MM.1S (cell line): ENCODE results near the gene GNPTG.
A peak's percentile ranks its signal among the peaks of the same experiment; 100 is the strongest.

Experiments used
- DNase-seq: peaks from one replicate; pipeline ENCODE4 v3.0.0-alpha.2; 2015
- H2AFZ ChIP-seq: fragments of 300-600 bp; sonication (generic); 2 replicates; pipeline ENCODE4 v1.6.0; 2016; ENCODE audit warnings: antibody characterized with exemption, low read length
- H3F3A ChIP-seq: fragments of 300-600 bp; sonication (generic); 2 replicates; pipeline ENCODE4 v1.6.1; 2016; ENCODE audit warnings: mild to moderate bottlenecking, antibody characterized with exemption, low read length, moderate library complexity, mixed read lengths; ENCODE audit not compliant: insufficient read depth
- H3K27ac ChIP-seq: fragments of 300-600 bp; sonication (generic); 2 replicates; pipeline ENCODE4 v1.5.1; 2016; ENCODE audit warnings: mild to moderate bottlenecking, low read length
- H3K27me3 ChIP-seq: fragments of 300-600 bp; sonication (generic); replicated peaks from 2 replicates; pipeline ENCODE4 v1.6.0; 2016; ENCODE audit warnings: low read length; ENCODE audit not compliant: insufficient read depth
- H3K36me3 ChIP-seq: fragments of 300-600 bp; sonication (generic); replicated peaks from 2 replicates; pipeline ENCODE4 v1.6.1; 2016; ENCODE audit warnings: mild to moderate bottlenecking, low read length, mixed read lengths; ENCODE audit not compliant: insufficient read depth
- H3K4me1 ChIP-seq: fragments of 300-600 bp; sonication (generic); 2 replicates; pipeline ENCODE4 v1.6.1; 2016; ENCODE audit warnings: low read length, mixed read lengths
- H3K4me2 ChIP-seq: fragments of 300-600 bp; sonication (generic); 2 replicates; pipeline ENCODE4 v1.6.0; 2016; ENCODE audit warnings: low read depth, low read length
- H3K4me3 ChIP-seq: fragments of 300-600 bp; sonication (generic); 2 replicates; pipeline ENCODE4 v1.5.1; 2016; ENCODE audit warnings: low read length, mixed read lengths
- H3K79me2 ChIP-seq: fragments of 300-600 bp; sonication (generic); 2 replicates; pipeline ENCODE4 v1.6.1; 2016; ENCODE audit warnings: mixed run types, low read length, mixed read lengths
- H3K9ac ChIP-seq: fragments of 300-600 bp; sonication (generic); 2 replicates; pipeline ENCODE4 v1.6.1; 2016; ENCODE audit warnings: low read length, mixed read lengths
- H3K9me2 ChIP-seq: fragments of 300-600 bp; sonication (generic); replicated peaks from 2 replicates; pipeline ENCODE4 v1.6.1; 2016; ENCODE audit warnings: mild to moderate bottlenecking, low read length, mixed read lengths; ENCODE audit not compliant: insufficient read depth
- H3K9me3 ChIP-seq: fragments of 300-600 bp; sonication (generic); replicated peaks from 2 replicates; pipeline ENCODE4 v1.6.1; 2016; ENCODE audit warnings: mild to moderate bottlenecking, low read length, mixed read lengths; ENCODE audit not compliant: insufficient read depth
- H4K20me1 ChIP-seq: fragments of 300-600 bp; sonication (generic); 2 replicates; pipeline ENCODE4 v1.6.1; 2016; ENCODE audit warnings: mild to moderate bottlenecking, low read length, moderate library complexity, mixed read lengths; ENCODE audit not compliant: insufficient read depth
- CTCF ChIP-seq: fragments of 300-600 bp; sonication (generic); IDR thresholded peaks from 2 replicates; pipeline ENCODE4 v1.5.1; 2016; ENCODE audit warnings: antibody characterized with exemption, low read length, mixed read lengths
- EZH2 ChIP-seq: fragments of 300-600 bp; sonication (generic); optimal IDR thresholded peaks from 2 replicates; pipeline ENCODE3; 2017; ENCODE audit warnings: low read depth, mild to moderate bottlenecking, antibody characterized with exemption, low read length, mixed read lengths
- EZH2phosphoT487 ChIP-seq: fragments of 300-600 bp; sonication (generic); IDR thresholded peaks from 2 replicates; pipeline ENCODE4 v1.6.1; 2018; ENCODE audit warnings: antibody characterized with exemption, low read length

The GNPTG gene

DNA sequence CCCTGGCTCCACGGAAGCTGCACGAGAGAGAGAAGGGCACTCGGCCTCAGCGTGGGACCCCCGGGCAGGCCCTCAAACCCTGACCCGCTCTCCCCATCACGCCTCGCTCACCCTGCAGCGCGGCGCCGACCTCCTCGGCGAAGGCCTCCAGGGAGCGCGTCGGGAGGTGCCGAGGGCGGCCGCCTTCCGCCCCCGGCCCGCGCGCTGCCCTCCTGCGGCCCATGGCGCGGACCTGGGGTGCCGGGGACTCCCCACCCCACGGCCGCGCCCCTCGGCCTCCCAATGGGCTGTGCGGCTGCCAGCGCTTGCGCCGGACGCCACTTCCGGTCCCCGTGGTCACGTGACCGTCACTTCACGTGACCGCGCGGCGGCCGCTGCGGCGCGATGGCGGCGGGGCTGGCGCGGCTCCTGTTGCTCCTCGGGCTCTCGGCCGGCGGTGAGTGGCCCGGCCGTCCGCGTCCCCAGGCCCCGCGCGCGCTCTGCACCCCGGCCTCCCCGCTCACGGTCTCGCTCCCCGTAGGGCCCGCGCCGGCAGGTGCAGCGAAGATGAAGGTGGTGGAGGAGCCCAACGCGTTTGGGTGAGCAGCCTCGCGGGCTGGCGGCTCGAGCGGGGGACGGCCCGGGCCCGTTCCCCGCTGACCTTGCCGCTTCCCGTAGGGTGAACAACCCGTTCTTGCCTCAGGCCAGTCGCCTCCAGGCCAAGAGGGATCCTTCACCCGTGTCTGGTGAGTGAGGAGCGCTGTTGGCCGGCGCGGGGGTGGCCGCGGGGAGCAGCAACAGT is at the start of gene GNPTG, which contains the start of gene TSR3:
TSS of gene GNPTG (plus strand) at position 350 of the 781 bp plus-strand sequence. CDS start at position 385, 35 bp downstream.
TSS of gene TSR3 (minus strand) at position 297 of the 781 bp plus-strand sequence. CDS start at position 223, 74 bp downstream.
- peak within 1 kb of the TSS; percentile 99 for H3K4me2 ChIP-seq
- DNase-seq: peak; percentile 93
- TF ChIP-seq EZH2phosphoT487 (no peak), CTCF (no peak), EZH2 (no peak)
- H3K4me3 ChIP-seq: peak within 1 kb of the TSS; percentile 97
- H2AFZ ChIP-seq: peak within 1 kb of the TSS; percentile 66
- no peaks in the 10 kb centered on the region for H3K27me3 ChIP-seq
- no peaks in the 10 kb centered on the region for H3F3A ChIP-seq
- no peaks in the 10 kb centered on the region for H3K36me3 ChIP-seq
- H3K9me2 ChIP-seq: no peaks in the 10 kb centered on the region
- H3K4me1 ChIP-seq: peaks cover 4% of the 10 kb centered on the region; the same call in 1 of the 2 replicates
- no peaks in the 10 kb centered on the region; the same call in 1 of the 2 replicates for H4K20me1 ChIP-seq
- no peak within 1 kb of the TSS for H3K27ac ChIP-seq
- H3K9ac ChIP-seq: peak within 1 kb of the TSS; percentile 79
- H3K9me3 ChIP-seq: no peaks in the 10 kb centered on the region
- H3K79me2 ChIP-seq: peaks cover 66% of the 10 kb centered on the region

DNA sequence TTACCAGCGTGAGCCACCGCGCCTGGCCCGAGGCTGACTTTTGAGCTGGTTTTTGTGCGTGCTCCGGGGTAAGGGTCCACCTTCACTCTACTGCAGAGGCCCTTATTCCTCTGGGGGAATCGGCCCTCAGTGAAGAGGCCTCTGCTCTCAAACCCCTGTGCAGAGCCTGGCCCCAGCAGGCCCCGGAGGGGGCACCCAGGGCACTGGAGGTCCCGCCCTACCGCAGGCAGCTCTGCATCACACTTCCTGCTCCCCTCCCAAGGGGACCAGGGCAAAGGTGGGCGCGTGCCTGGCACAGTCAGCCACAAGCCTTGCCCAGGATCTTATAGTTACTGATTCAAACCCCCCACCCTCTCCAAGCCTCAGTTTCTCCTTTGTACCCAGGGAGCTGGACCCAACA is 45.9 kb upstream of the GNPTG start:
- Histone ChIP-seq H3K27me3 (no peaks in the 10 kb centered on the region), H3K9me2 (no peaks in the 10 kb centered on the region), H2AFZ (no peak overlapping the region), H3K9ac (no peak overlapping the region), H3K4me1 (peaks cover 8% of the 10 kb centered on the region; the same call in 1 of the 2 replicates), H3K36me3 (no peaks in the 10 kb centered on the region), H4K20me1 (peaks cover 8% of the 10 kb centered on the region), H3K4me3 (no peak overlapping the region), H3K79me2 (peaks cover 10% of the 10 kb centered on the region), H3K9me3 (no peaks in the 10 kb centered on the region), H3K27ac (no peak overlapping the region), H3F3A (no peaks in the 10 kb centered on the region; the same call in 1 of the 2 replicates), H3K4me2 (no peak overlapping the region)
- DNase-seq: no peak
- TF ChIP-seq EZH2: no peak
- no peak for TF ChIP-seq EZH2phosphoT487
- TF ChIP-seq CTCF: no peak

DNA sequence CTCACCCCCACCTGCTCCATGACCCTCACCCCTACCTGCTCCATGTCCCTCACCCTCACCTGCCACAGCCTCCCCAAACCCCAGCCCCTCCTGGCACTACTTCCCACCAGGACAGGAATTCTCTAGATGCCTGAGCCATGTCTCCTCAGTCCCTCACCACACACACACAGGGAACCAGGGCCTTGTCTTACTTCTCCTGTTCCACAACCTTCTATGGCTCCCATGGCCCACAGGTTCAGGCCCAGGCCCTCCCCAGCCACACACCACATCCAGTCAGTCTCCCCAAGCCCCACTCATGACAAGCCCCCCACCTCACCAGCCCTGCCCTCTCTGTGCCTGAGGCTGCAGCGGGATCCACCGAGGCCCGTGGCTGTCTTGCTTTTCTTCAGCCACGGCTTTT is 45.4 kb upstream of the GNPTG start:
- no peak for DNase-seq
- TF ChIP-seq EZH2phosphoT487 (no peak), EZH2 (no peak), CTCF (no peak)
- Histone ChIP-seq H3K27ac (no peak overlapping the region), H3K9ac (no peak overlapping the region), H3K4me3 (no peak overlapping the region), H3K36me3 (no peaks in the 10 kb centered on the region), H3K4me2 (no peak overlapping the region), H3K79me2 (peaks cover 15% of the 10 kb centered on the region), H3K9me2 (no peaks in the 10 kb centered on the region), H3F3A (no peaks in the 10 kb centered on the region; the same call in 1 of the 2 replicates), H2AFZ (no peak overlapping the region), H3K27me3 (no peaks in the 10 kb centered on the region), H3K4me1 (peaks cover 9% of the 10 kb centered on the region), H3K9me3 (no peaks in the 10 kb centered on the region), H4K20me1 (peaks cover 13% of the 10 kb centered on the region)
